Right atrium auricular region (tissue), 2 donors: ENCODE data around the gene GYPC. TPM values are rescaled to one million over a fixed set of nuclear protein-coding genes. Genes with fewer than 3 reads are reported as not detected.

ENCODE experiments used
- DNase-seq: peaks from one replicate; pipeline ENCODE4 v3.0.0-alpha.2; 2019; ENCODE audit warnings: low spot score
- H3K27ac ChIP-seq, 2 donors: fragments of 200-600 bp; sonication (generic); 1 replicate in 1 of 2; 2 replicates in 1 of 2; pipeline ENCODE4 v1.5.1; 2016 to 2019
- H3K27me3 ChIP-seq, 2 donors: fragments of 200-600 bp; sonication (generic); one replicate each; pipeline versions ENCODE4 v1.5.1 to v1.6.0; 2017 to 2019
- H3K36me3 ChIP-seq: fragments of 200-600 bp; sonication (generic); one replicate; pipeline ENCODE4 v1.5.1; 2016
- H3K4me1 ChIP-seq, 2 donors: fragments of 200-600 bp; sonication (generic); one replicate each; pipeline versions ENCODE4 v1.5.1 to v1.6.0; 2017 to 2019
- H3K4me3 ChIP-seq, 2 donors: fragments of 200-600 bp; sonication (generic); 1 replicate in 1 of 2; 2 replicates in 1 of 2; pipeline ENCODE4 v1.5.1; 2017 to 2019; ENCODE audit warnings: mild to moderate bottlenecking in 1 of 2, moderate library complexity in 1 of 2
- H3K9me3 ChIP-seq, 2 donors: fragments of 200-600 bp; sonication (generic); one replicate each; pipeline ENCODE4 v1.5.1; 2019
- CTCF ChIP-seq, 2 donors: fragments of 200-600 bp; sonication (generic); IDR thresholded peaks; one replicate each; pipeline ENCODE4 v1.5.1; 2019; ENCODE audit warnings: antibody characterized with exemption in 2 of 2
- total RNA-seq, 2 donors: library from RNA; depleted of rRNA; stranded (reverse); fragments of >200 nt; gene quantifications; one replicate each; pipeline ENCODE4 v1.1.0, GENCODE V29; 2016

The GYPC gene
- total RNA-seq, 2 donors from 2014 or later, result 53.8 to 74.9 TPM

DNA sequence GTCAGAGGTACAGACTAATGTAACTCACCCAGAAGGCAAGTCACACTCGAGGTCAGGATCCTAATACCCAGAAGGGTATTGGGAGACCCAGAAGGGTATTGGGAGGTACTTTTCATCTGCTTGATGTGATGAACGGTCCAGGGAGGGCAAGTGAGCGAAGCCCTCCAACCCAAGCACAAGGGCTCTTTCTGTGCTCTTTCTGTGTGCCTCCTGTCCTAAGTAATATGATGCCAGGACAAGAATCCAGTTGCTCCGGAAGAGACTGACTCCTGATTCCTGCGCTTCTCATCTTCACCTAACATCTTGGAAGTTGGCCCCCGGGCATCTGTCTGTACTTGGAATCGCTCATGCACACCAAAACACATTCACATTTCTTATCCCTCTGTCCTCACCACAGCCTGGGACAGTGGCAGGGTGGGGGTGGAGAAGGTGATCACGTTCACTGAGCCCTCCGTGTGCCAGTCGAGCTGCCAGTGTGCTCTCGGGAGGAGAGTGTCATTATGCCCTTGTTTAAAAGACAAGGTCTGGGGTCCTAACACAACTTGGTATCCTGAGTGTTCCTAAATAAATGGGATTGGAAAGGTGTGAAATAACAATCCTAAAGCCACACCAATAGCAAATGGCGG is 17.1 kb downstream of the GYPC start:
- DNase-seq, result no peak
- Histone ChIP-seq H3K4me3 (no peak overlapping the region), H3K36me3 (no peaks in the 10 kb centered on the region), H3K9me3 (peaks cover 0 to 14% of the 10 kb centered on the region in 2 donors), H3K4me1 (peaks cover 0 to 23% of the 10 kb centered on the region in 2 donors), H3K27me3 (no peaks in the 10 kb centered on the region), H3K27ac (no peak overlapping the region)
- no peak for TF ChIP-seq CTCF (IDR thresholded peaks at IDR 0.05)

- Histone ChIP-seq H3K9me3 (peaks cover 0 to 14% of the 10 kb centered on the region in 2 donors), H3K4me3 (no peak overlapping the region), H3K36me3 (no peaks in the 10 kb centered on the region), H3K4me1 (peaks cover 0 to 23% of the 10 kb centered on the region in 2 donors), H3K27me3 (no peaks in the 10 kb centered on the region), H3K27ac (no peak overlapping the region)
- no peak for TF ChIP-seq CTCF (IDR thresholded peaks at IDR 0.05)
- no peak for DNase-seq
These were observed 18.3 kb downstream of the GYPC start for GRCh38 chr2:126674075-126674744.

DNA sequence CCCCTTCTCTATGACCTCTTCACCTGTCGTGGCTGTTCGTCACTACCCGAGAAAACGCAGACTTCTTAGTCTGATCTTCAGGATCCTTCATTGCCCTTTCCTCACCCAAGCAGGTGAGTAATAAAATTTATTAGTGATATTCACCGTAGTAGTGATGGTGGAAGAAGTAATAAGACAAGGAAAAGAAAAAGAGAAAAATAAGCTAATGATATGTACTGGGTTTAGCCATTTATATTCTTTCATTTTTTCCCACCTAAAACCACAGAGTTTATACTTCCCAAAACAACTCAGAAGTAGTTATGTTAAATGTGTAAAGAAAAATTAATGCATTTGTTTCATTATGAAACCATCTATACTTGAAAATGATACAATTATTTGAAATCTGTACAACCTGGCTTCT is 19.7 kb downstream of the GYPC start:
- Histone ChIP-seq H3K4me3 (no peak overlapping the region), H3K9me3 (peaks cover 0 to 14% of the 10 kb centered on the region in 2 donors), H3K27ac (no peak overlapping the region), H3K4me1 (peaks cover 0 to 9% of the 10 kb centered on the region in 2 donors), H3K36me3 (no peaks in the 10 kb centered on the region), H3K27me3 (no peaks in the 10 kb centered on the region)
- TF ChIP-seq CTCF (IDR thresholded peaks at IDR 0.05), result no peak
- DNase-seq, result no peak

DNA sequence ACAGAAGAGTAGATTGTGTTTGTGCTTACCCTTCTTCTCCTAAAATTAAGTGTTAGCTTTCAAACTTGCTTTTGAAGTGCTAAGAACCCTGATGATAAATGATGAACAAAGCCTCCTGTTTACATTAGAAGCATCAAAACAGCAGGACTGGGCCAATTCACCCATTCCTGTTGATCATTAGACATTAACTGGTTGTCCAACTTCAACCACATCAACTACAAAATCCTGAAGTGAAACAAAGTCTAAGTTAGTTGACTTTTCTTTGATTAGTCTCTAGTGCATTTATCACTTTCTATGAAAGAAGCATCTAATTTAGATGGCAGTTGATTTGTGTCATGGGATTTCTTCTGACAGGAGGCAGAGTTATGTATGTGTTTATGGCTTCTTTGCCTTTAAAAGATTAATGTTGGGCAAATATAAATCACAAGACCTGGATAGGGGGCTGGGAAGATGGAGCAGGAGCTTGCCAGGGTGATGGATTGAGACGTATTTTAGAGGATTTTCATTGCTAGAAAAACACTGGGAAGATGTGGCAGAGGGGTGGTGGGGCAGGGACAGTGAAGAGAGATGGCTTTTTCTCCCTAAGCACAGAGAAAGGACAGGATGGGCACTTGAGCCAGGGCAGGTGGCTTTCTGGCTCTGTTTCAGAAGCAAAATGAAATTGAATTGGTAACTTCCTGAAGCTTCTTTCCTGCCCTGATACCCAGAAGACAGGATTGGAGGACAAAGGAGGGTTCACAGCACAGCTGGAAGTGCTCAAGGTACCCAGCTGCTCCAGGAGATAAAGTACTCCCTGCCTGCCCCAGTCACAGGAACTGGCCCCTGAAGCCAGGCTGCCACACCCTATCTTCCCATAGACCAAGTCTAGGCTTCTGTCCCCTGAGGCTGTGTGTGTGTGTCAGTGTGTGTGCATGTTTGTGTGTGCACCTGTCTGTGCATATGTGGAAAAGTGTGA is 20.5 kb downstream of the GYPC start:
- DNase-seq, result no peak
- H3K36me3 ChIP-seq, result no peaks in the 10 kb centered on the region
- H3K27me3 ChIP-seq, result no peaks in the 10 kb centered on the region
- H3K27ac ChIP-seq, result no peak overlapping the region
- no peak overlapping the region for H3K4me3 ChIP-seq
- no peak for TF ChIP-seq CTCF (IDR thresholded peaks at IDR 0.05)
- peaks cover 0 to 14% of the 10 kb centered on the region in 2 donors for H3K9me3 ChIP-seq
- H3K4me1 ChIP-seq, result peaks cover 0 to 4% of the 10 kb centered on the region in 2 donors

GRCh38 chr2:126677176-126677538 is 21.2 kb downstream of the GYPC start:
- DNase-seq, result no peak
- H3K27me3 ChIP-seq, result no peaks in the 10 kb centered on the region
- H3K36me3 ChIP-seq, result no peaks in the 10 kb centered on the region
- H3K4me1 ChIP-seq, result peaks cover 0 to 4% of the 10 kb centered on the region in 2 donors
- no peak for TF ChIP-seq CTCF (IDR thresholded peaks at IDR 0.05)
- peaks cover 0 to 14% of the 10 kb centered on the region in 2 donors for H3K9me3 ChIP-seq
- no peak overlapping the region for H3K4me3 ChIP-seq
- H3K27ac ChIP-seq, result no peak overlapping the region
